GM12878 (cell line): ENCODE results near the gene CDH20. TPM values are rescaled to one million over a fixed set of nuclear protein-coding genes. Genes with fewer than 3 reads are reported as not detected.

Experiments used
- CUX1 ChIP-seq: IDR thresholded peaks from 2 replicates; pipeline ENCODE4 v1.6.1; 2012; ENCODE audit warnings: improper control_type of control experiment, low read depth, low read length; ENCODE audit not compliant: insufficient replicate concordance
- EGR1 ChIP-seq, 2 experiments: IDR thresholded peaks; 1 replicate in 1 of 2; 2 replicates in 1 of 2; pipeline ENCODE4 v1.6.1; 2011 to 2012; ENCODE audit warnings: low read depth in 2 of 2, low read length in 2 of 2, borderline replicate concordance in 1 of 2, mild to moderate bottlenecking in 1 of 2, moderate library complexity in 1 of 2
- MEF2B ChIP-seq: fragments of 450-650 bp; IDR thresholded peaks from 2 replicates; pipeline ENCODE4 v1.6.1; 2018; ENCODE audit warnings: mild to moderate bottlenecking, moderate library complexity; ENCODE audit not compliant: partially characterized antibody, poor library complexity, severe bottlenecking
- MYB ChIP-seq: fragments of 150-350 bp; IDR thresholded peaks from 2 replicates; pipeline ENCODE4 v1.6.1; 2014; ENCODE audit warnings: mild to moderate bottlenecking, low read depth, low read length, borderline replicate concordance
- PBX3 ChIP-seq: IDR thresholded peaks from 2 replicates; pipeline ENCODE4 v1.6.1; 2011; ENCODE audit warnings: mild to moderate bottlenecking, low read depth, low read length, moderate library complexity; ENCODE audit not compliant: insufficient replicate concordance
- POLR2A ChIP-seq: IDR thresholded peaks from 2 replicates; pipeline ENCODE4 v1.6.1; 2011; ENCODE audit warnings: low read depth, mild to moderate bottlenecking, low read length
- PRDM15 ChIP-seq: fragments of 450-650 bp; formaldehyde crosslinking; IDR thresholded peaks from 2 replicates; pipeline ENCODE4 v1.4.0; 2020; ENCODE audit warnings: mild to moderate bottlenecking, moderate library complexity
- RCOR1 ChIP-seq: conservative IDR thresholded peaks from 2 replicates; pipeline ENCODE4 v1.6.1; 2012; ENCODE audit warnings: low read depth, low read length, improper control_type of control experiment
- RFX5 ChIP-seq: IDR thresholded peaks from 2 replicates; pipeline ENCODE4 v1.6.1; 2011; ENCODE audit warnings: low read depth, low read length, improper control_type of control experiment
- SIN3A ChIP-seq: IDR thresholded peaks from 2 replicates; pipeline ENCODE4 v1.6.1; 2012; ENCODE audit warnings: low read depth, low read length, improper control_type of control experiment
- SP1 ChIP-seq: IDR thresholded peaks from one replicate; pipeline ENCODE4 v1.6.1; 2011; ENCODE audit warnings: low read depth, low read length
- WRNIP1 ChIP-seq: IDR thresholded peaks from 2 replicates; pipeline ENCODE4 v1.6.1; 2011; ENCODE audit warnings: low read depth, low read length, improper control_type of control experiment, borderline replicate concordance
- ZNF207 ChIP-seq: fragments of 450-650 bp; IDR thresholded peaks from 2 replicates; pipeline ENCODE4 v1.6.1; 2014; ENCODE audit warnings: antibody characterized with exemption, mild to moderate bottlenecking, borderline replicate concordance
- polyA plus RNA-seq, 11 experiments: library from polyadenylated mRNA; depleted of rRNA in 4 of 11; unstranded in 6 of 11; stranded (reverse) in 5 of 11; fragments of >200 nt; fragmentation: Nextera tagmentation in 4 of 11; fragmentation: Illumina TruSeq in 1 of 11; extraction: Ambion mirVana in 4 of 11; extraction: Trizol in 1 of 11; gene quantifications; 1 replicate in 1 of 11; 2 replicates in 10 of 11; pipeline versions ENCODE4 v1.2.1 to v1.2.3, GENCODE V29; 2011 to 2016; ENCODE audit warnings: inconsistent platforms in 2 of 11, missing spikeins in 2 of 11, low read depth in 1 of 11
- total RNA-seq, 4 experiments: library from RNA; depleted of rRNA in 3 of 4; stranded (reverse); fragments of >200 nt in 3 of 4; fragmentation: Illumina TruSeq in 1 of 4; extraction: Trizol in 1 of 4; gene quantifications; 2 replicates each; pipeline versions ENCODE4 v1.2.1 to v1.2.3, GENCODE V29; 2013 to 2021

CDH20 gene
- total and polyA plus RNA-seq, 10 of the 15 experiments (the other 5 are each of a cell fraction or from before 2014, with no cell fraction given): not detected

GRCh38 chr18:61595615-61596251, 262.5 kb downstream of the CDH20 start (continued):
- TF ChIP-seq MEF2B: no peak
- TF ChIP-seq RFX5: no peak
- no peak for TF ChIP-seq SP1
- TF ChIP-seq POLR2A: no peak
- TF ChIP-seq RCOR1: no peak
- TF ChIP-seq SIN3A: no peak
- TF ChIP-seq CUX1: no peak
- no peak for TF ChIP-seq MYB
- TF ChIP-seq WRNIP1: no peak
- no peak for TF ChIP-seq PRDM15 (CRISPR knock-in tag)
- no peak for TF ChIP-seq PBX3
- no peak for TF ChIP-seq ZNF207
- no peak for TF ChIP-seq EGR1 (IDR thresholded peaks at IDR 0.05; ENCODE audit: borderline replicate concordance in 1 of 2, low read depth in 2 of 2, low read length in 2 of 2)
- TF ChIP-seq, all 136 proteins: peak for 0
